ENCODE measurements around the gene SAG. TPM values are rescaled to one million over a fixed set of nuclear protein-coding genes. Genes with fewer than 3 reads are reported as not detected.

The SAG gene
- total RNA-seq, 4 donors from 2014 or later: not detected

GRCh38 chr2:233312874-233313273 lies 5.3 kb downstream of the SAG start:
- no peaks in the 10 kb centered on the region for H3K9me3 ChIP-seq
- no peaks in the 10 kb centered on the region for H3K27me3 ChIP-seq
- intact Hi-C loops (cut with DNase I): no loop called here
- DNase-seq (ENCODE audit: extremely low spot score): no peak
- TF ChIP-seq POLR2A (IDR thresholded peaks at IDR 0.05; ENCODE audit: low read depth) (no peak), POLR2AphosphoS5 (IDR thresholded peaks at IDR 0.05) (no peak), EP300 (IDR thresholded peaks at IDR 0.05) (no peak)
- TF ChIP-seq, protein P1, sequence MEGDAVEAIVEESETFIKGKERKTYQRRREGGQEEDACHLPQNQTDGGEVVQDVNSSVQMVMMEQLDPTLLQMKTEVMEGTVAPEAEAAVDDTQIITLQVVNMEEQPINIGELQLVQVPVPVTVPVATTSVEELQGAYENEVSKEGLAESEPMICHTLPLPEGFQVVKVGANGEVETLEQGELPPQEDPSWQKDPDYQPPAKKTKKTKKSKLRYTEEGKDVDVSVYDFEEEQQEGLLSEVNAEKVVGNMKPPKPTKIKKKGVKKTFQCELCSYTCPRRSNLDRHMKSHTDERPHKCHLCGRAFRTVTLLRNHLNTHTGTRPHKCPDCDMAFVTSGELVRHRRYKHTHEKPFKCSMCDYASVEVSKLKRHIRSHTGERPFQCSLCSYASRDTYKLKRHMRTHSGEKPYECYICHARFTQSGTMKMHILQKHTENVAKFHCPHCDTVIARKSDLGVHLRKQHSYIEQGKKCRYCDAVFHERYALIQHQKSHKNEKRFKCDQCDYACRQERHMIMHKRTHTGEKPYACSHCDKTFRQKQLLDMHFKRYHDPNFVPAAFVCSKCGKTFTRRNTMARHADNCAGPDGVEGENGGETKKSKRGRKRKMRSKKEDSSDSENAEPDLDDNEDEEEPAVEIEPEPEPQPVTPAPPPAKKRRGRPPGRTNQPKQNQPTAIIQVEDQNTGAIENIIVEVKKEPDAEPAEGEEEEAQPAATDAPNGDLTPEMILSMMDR (IDR thresholded peaks at IDR 0.05): no peak
- no peaks in the 10 kb centered on the region for H3K4me1 ChIP-seq
- H3K4me3 ChIP-seq: no peak overlapping the region
- no peaks in the 10 kb centered on the region for H3K36me3 ChIP-seq
- H3K27ac ChIP-seq (replicated peaks in 1 of 4): no peak overlapping the region
- 73% methylated on average over 8 of the region's 8 CpGs for WGBS

DNA sequence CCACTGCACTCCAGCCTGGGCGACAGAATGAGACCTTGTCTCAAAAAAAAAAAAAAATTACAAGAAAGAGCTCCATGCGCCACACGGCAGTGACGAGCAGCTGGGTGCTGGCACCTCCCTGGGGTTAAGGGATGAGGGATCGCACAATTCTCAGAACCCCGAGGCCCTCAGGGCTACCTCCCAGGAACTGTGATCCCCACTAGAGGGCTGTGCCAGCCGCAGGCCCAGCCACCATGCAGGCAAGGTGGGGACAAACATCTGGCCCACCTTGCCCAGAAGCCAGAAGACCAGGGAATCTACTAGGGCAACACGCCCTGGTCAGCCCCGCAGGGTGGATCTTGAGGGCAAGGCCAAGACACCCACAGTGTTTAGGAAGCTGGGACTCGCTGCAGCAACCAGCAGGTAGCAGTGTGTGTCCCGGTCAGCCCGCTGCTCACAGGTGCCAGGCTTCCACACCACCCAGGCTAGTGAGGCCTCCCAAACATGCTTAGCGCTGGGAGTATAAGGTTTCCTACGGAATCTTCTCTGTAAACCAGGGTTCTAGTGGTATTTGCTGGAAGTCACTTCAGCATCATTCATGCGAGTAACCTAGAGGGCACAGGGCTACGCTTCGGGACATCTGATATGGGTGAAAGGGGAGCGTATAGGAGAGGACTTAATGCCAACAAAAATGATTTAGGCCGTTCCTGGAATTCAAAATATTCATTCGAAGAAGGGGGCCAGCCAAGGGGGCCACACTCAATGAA lies 6.7 kb downstream of the SAG start:
- Histone ChIP-seq H3K27ac (replicated peaks in 1 of 4) (no peak overlapping the region), H3K4me1 (no peaks in the 10 kb centered on the region), H3K4me3 (no peak overlapping the region), H3K36me3 (no peaks in the 10 kb centered on the region), H3K9me3 (no peaks in the 10 kb centered on the region), H3K27me3 (no peaks in the 10 kb centered on the region)
- intact Hi-C loops (cut with DNase I): no loop called here
- TF ChIP-seq EP300 (IDR thresholded peaks at IDR 0.05) (no peak), POLR2A (IDR thresholded peaks at IDR 0.05; ENCODE audit: low read depth) (no peak), POLR2AphosphoS5 (IDR thresholded peaks at IDR 0.05) (no peak)
- TF ChIP-seq, protein P1 (IDR thresholded peaks at IDR 0.05): no peak
- no peak for DNase-seq (ENCODE audit: extremely low spot score)
- 89% methylated on average over 16 of the region's 20 CpGs for WGBS

DNA sequence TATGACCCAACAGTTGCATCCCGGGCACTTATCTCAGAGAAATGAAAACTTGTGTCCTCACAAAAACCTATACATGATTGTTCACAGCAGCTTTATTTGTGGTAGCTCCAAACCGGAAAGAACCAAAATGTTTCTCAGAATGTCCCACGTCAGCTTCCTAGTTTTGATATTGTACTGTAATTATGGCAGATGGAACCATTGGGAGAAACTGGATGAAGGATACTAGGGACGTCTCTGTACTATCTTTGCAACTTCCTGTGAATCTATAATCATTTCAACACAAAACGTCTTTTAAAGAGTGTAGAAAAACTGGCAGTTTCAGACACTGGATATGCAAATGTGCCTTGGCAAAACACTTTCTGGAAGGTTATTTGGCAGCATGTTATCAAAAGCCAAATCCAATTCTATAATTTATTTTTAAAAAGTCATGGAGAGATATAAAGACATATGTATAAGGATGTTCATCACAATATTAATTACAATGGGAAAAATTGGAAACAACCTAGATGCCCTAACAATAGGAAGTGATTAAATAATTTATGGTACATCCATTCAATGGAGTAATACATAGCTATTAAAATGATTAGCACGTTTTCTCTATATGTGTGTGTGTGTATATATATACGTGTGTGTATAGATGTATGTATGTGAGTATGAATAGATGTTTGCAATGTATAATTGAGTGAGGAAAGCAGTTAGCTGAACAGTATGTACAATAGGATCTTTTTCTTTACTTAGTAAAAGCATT lies 9.8 kb downstream of the SAG start:
- Histone ChIP-seq H3K27ac (replicated peaks in 1 of 4) (no peak overlapping the region), H3K9me3 (no peaks in the 10 kb centered on the region), H3K36me3 (no peaks in the 10 kb centered on the region), H3K27me3 (peaks cover 0 to 5% (median 0%) of the 10 kb centered on the region in 4 donors), H3K4me3 (no peak overlapping the region), H3K4me1 (no peaks in the 10 kb centered on the region)
- intact Hi-C loops (cut with DNase I): no loop called here
- TF ChIP-seq, protein P1 (IDR thresholded peaks at IDR 0.05): no peak
- TF ChIP-seq POLR2AphosphoS5 (IDR thresholded peaks at IDR 0.05) (no peak), EP300 (IDR thresholded peaks at IDR 0.05) (no peak), POLR2A (IDR thresholded peaks at IDR 0.05; ENCODE audit: low read depth) (no peak)
- DNase-seq (ENCODE audit: extremely low spot score): no peak
- WGBS: 74% methylated on average over 7 of the region's 7 CpGs

DNA sequence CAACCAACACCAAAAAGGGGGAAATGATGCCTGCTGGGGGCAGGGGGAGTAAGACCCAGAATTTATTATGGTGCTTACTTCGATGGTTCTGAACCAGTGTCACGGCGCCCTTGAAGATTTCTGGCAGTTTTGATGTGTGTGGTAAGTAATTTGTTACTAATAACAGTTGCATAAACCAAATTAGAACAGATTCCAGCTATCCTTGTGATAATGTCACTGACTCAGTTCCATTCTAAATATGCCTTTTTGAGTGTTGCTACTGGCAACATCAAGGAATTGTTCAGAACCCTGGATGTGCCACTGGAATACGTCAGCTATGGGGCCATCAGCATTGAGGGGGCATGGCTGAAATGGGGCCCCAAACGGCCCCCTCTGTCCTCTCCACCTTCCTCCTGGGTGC lies 11.6 kb downstream of the SAG start:
- TF ChIP-seq, protein P1 (IDR thresholded peaks at IDR 0.05): no peak
- TF ChIP-seq POLR2A (IDR thresholded peaks at IDR 0.05; ENCODE audit: low read depth) (no peak), EP300 (IDR thresholded peaks at IDR 0.05) (no peak), POLR2AphosphoS5 (IDR thresholded peaks at IDR 0.05) (no peak)
- peaks cover 0 to 5% (median 0%) of the 10 kb centered on the region in 4 donors for H3K27me3 ChIP-seq
- no peak overlapping the region for H3K4me3 ChIP-seq
- WGBS: 85% methylated on average over 5 of the region's 5 CpGs
- no peaks in the 10 kb centered on the region for H3K36me3 ChIP-seq
- H3K4me1 ChIP-seq: no peaks in the 10 kb centered on the region
- H3K9me3 ChIP-seq: no peaks in the 10 kb centered on the region
- intact Hi-C loops (cut with DNase I): no loop called here
- no peak for DNase-seq (ENCODE audit: extremely low spot score)
- H3K27ac ChIP-seq (replicated peaks in 1 of 4): no peak overlapping the region
